OCI-LY1 (cell line): ENCODE data around the gene COL9A3.

Source experiments
- H2AFZ ChIP-seq: fragments of 200-600 bp; sonication (generic), shearing (Covaris generic); 2 replicates; pipeline ENCODE4 v1.6.0; 2014; ENCODE audit warnings: antibody characterized with exemption, mild to moderate bottlenecking, low read length
- H3F3A ChIP-seq: fragments of 200-600 bp; sonication (generic), shearing (Covaris generic); 2 replicates; pipeline ENCODE4 v1.6.0; 2014; ENCODE audit warnings: mild to moderate bottlenecking, antibody characterized with exemption, low read length, moderate library complexity; ENCODE audit not compliant: insufficient read depth
- H3K27ac ChIP-seq: fragments of 200-600 bp; sonication (generic); 2 replicates; pipeline ENCODE4 v1.5.1; 2014; ENCODE audit warnings: low read length, mixed run types, mild to moderate bottlenecking, low read depth; ENCODE audit not compliant: poor library complexity, severe bottlenecking
- H3K27me3 ChIP-seq: fragments of 200-600 bp; sonication (generic); 2 replicates; pipeline ENCODE4 v1.6.0; 2014; ENCODE audit warnings: antibody characterized with exemption, mild to moderate bottlenecking, low read length, moderate library complexity; ENCODE audit not compliant: insufficient read depth
- H3K36me3 ChIP-seq: fragments of 200-600 bp; sonication (generic); 2 replicates; pipeline ENCODE4 v1.6.1; 2014; ENCODE audit warnings: mild to moderate bottlenecking, antibody characterized with exemption, low read length, moderate library complexity, mixed read lengths; ENCODE audit not compliant: insufficient read depth
- H3K4me1 ChIP-seq: fragments of 200-600 bp; sonication (generic); 2 replicates; pipeline ENCODE4 v1.5.1; 2014; ENCODE audit warnings: mild to moderate bottlenecking, low read length, moderate library complexity; ENCODE audit not compliant: insufficient read depth, severe bottlenecking
- H3K4me2 ChIP-seq: fragments of 200-600 bp; sonication (generic), shearing (Covaris generic); 2 replicates; pipeline ENCODE4 v1.6.1; 2014; ENCODE audit warnings: low read length
- H3K4me3 ChIP-seq: fragments of 200-600 bp; sonication (generic); 2 replicates; pipeline ENCODE4 v1.5.1; 2014; ENCODE audit warnings: low read length, low read depth, mild to moderate bottlenecking, mixed read lengths; ENCODE audit not compliant: poor library complexity, severe bottlenecking
- H3K79me2 ChIP-seq: fragments of 200-600 bp; shearing (Covaris generic); 2 replicates; pipeline ENCODE4 v1.6.1; 2016; ENCODE audit warnings: mixed run types, low read length, mixed read lengths; ENCODE audit not compliant: insufficient read depth
- H3K9ac ChIP-seq: fragments of 200-600 bp; sonication (generic), shearing (Covaris generic); 2 replicates; pipeline ENCODE4 v1.6.1; 2014; ENCODE audit warnings: mild to moderate bottlenecking, low read length, mixed read lengths
- H3K9me2 ChIP-seq: fragments of 200-600 bp; sonication (generic), shearing (Covaris generic); 2 replicates; pipeline ENCODE4 v1.6.1; 2014; ENCODE audit warnings: low read depth, mild to moderate bottlenecking, low read length, mixed read lengths
- H3K9me3 ChIP-seq: fragments of 200-600 bp; shearing (Covaris generic); 2 replicates; pipeline ENCODE4 v1.6.1; 2014; ENCODE audit warnings: low read length, mixed read lengths
- H4K20me1 ChIP-seq: fragments of 200-600 bp; sonication (generic), shearing (Covaris generic); 2 replicates; pipeline ENCODE4 v1.6.0; 2016; ENCODE audit warnings: mild to moderate bottlenecking, low read length; ENCODE audit not compliant: insufficient read depth
- CTCF ChIP-seq: fragments of 200-600 bp; sonication (generic), shearing (Covaris generic); IDR thresholded peaks from 2 replicates; pipeline ENCODE4 v1.5.1; 2017; ENCODE audit warnings: mild to moderate bottlenecking, antibody characterized with exemption, low read length, moderate library complexity, mixed read lengths
- EZH2 ChIP-seq: fragments of 200-600 bp; sonication (generic), shearing (Covaris generic); IDR thresholded peaks from 2 replicates; pipeline ENCODE4 v1.8.0; 2017; ENCODE audit warnings: borderline replicate concordance, mixed run types, mild to moderate bottlenecking, antibody characterized with exemption, low read length, moderate library complexity, mixed read lengths

The COL9A3 gene

GRCh38 chr20:62828511-62829230 is 11.8 kb downstream of the COL9A3 start:
- Histone ChIP-seq H3K27ac (no peak overlapping the region), H3K9me2 (no peaks in the 10 kb centered on the region), H3K27me3 (peaks cover 10% of the 10 kb centered on the region; the same call in 1 of the 2 replicates), H3K79me2 (no peaks in the 10 kb centered on the region), H4K20me1 (no peaks in the 10 kb centered on the region), H3K4me2 (no peak overlapping the region), H3K4me3 (no peak overlapping the region), H3K4me1 (peaks cover 39% of the 10 kb centered on the region), H3K9me3 (no peaks in the 10 kb centered on the region), H3F3A (no peaks in the 10 kb centered on the region), H3K9ac (no peak overlapping the region), H3K36me3 (no peaks in the 10 kb centered on the region), H2AFZ (no peak overlapping the region)
- TF ChIP-seq EZH2 = no peak

GRCh38 chr20:62829231-62830230 is 12.7 kb downstream of the COL9A3 start:
- H3K27ac ChIP-seq = no peak overlapping the region
- no peak overlapping the region for H3K4me2 ChIP-seq
- no peaks in the 10 kb centered on the region for H4K20me1 ChIP-seq
- H2AFZ ChIP-seq = no peak overlapping the region
- no peaks in the 10 kb centered on the region for H3K9me3 ChIP-seq
- H3K27me3 ChIP-seq = peaks cover 10% of the 10 kb centered on the region; the same call in 1 of the 2 replicates
- H3K9me2 ChIP-seq = no peaks in the 10 kb centered on the region
- H3K4me3 ChIP-seq = no peak overlapping the region
- no peaks in the 10 kb centered on the region for H3F3A ChIP-seq
- no peak for TF ChIP-seq EZH2
- TF ChIP-seq CTCF = no peak
- no peak overlapping the region for H3K9ac ChIP-seq
- peaks cover 35% of the 10 kb centered on the region for H3K4me1 ChIP-seq
- no peaks in the 10 kb centered on the region for H3K79me2 ChIP-seq
- no peaks in the 10 kb centered on the region for H3K36me3 ChIP-seq

- Histone ChIP-seq H3K79me2 (no peaks in the 10 kb centered on the region), H3K36me3 (no peaks in the 10 kb centered on the region), H3K4me1 (peaks cover 31% of the 10 kb centered on the region), H3K9ac (no peak overlapping the region), H3K4me2 (no peak overlapping the region), H2AFZ (no peak overlapping the region), H3K9me2 (no peaks in the 10 kb centered on the region), H3K27me3 (peaks cover 10% of the 10 kb centered on the region; the same call in 1 of the 2 replicates), H3K4me3 (no peak overlapping the region), H4K20me1 (no peaks in the 10 kb centered on the region), H3K9me3 (no peaks in the 10 kb centered on the region), H3F3A (no peaks in the 10 kb centered on the region), H3K27ac (no peak overlapping the region)
- TF ChIP-seq CTCF = no peak
Measured at GRCh38 chr20:62830251-62830650, 13.4 kb downstream of the COL9A3 start.
